Hepatocyte (in vitro differentiated cells): ENCODE data around the gene RGL3. TPM values are rescaled to one million over a fixed set of nuclear protein-coding genes. Genes with fewer than 3 reads are reported as not detected.

Experiments used
- DNase-seq: peaks from one replicate; pipeline ENCODE4 v3.0.0-alpha.2; 2016; ENCODE audit warnings: low spot score
- H2AFZ ChIP-seq: fragments of 200-600 bp; sonication (generic); 2 replicates; pipeline ENCODE4 v1.6.0; 2016; ENCODE audit warnings: antibody characterized with exemption, mild to moderate bottlenecking
- H3K27ac ChIP-seq: fragments of 200-600 bp; sonication (generic); 2 replicates; pipeline ENCODE4 v1.5.1; 2016; ENCODE audit warnings: mild to moderate bottlenecking
- H3K27me3 ChIP-seq: fragments of 200-600 bp; sonication (generic); 2 replicates; pipeline ENCODE4 v1.6.1; 2016
- H3K36me3 ChIP-seq: fragments of 200-600 bp; sonication (generic); replicated peaks from 2 replicates; pipeline ENCODE4 v1.5.1; 2016; ENCODE audit warnings: low read depth; ENCODE audit not compliant: insufficient read depth
- H3K4me1 ChIP-seq: fragments of 200-600 bp; sonication (generic); 2 replicates; pipeline ENCODE4 v1.5.1; 2016; ENCODE audit warnings: mild to moderate bottlenecking, moderate library complexity; ENCODE audit not compliant: insufficient read depth
- H3K4me2 ChIP-seq: fragments of 200-600 bp; sonication (generic); 2 replicates; pipeline ENCODE4 v1.6.0; 2016
- H3K4me3 ChIP-seq: fragments of 200-600 bp; sonication (generic); 2 replicates; pipeline ENCODE4 v1.5.1; 2016; ENCODE audit warnings: mild to moderate bottlenecking
- H3K79me2 ChIP-seq: fragments of 200-600 bp; sonication (generic); 2 replicates; pipeline ENCODE4 v1.6.0; 2017; ENCODE audit warnings: mild to moderate bottlenecking
- H3K9me2 ChIP-seq: fragments of 200-600 bp; sonication (generic); replicated peaks from 2 replicates; pipeline ENCODE4 v1.6.0; 2017; ENCODE audit warnings: mild to moderate bottlenecking; ENCODE audit not compliant: insufficient read depth
- H3K9me3 ChIP-seq: fragments of 200-600 bp; sonication (generic); 2 replicates; pipeline ENCODE4 v1.5.1; 2016; ENCODE audit warnings: low read depth, mild to moderate bottlenecking
- H4K20me1 ChIP-seq: fragments of 200-600 bp; sonication (generic); 2 replicates; pipeline ENCODE4 v1.6.0; 2016; ENCODE audit warnings: mild to moderate bottlenecking; ENCODE audit not compliant: insufficient read depth, poor library complexity, severe bottlenecking
- CTCF ChIP-seq: fragments of 200-600 bp; sonication (generic); IDR thresholded peaks from 2 replicates; pipeline ENCODE4 v1.5.1; 2016; ENCODE audit warnings: antibody characterized with exemption, mild to moderate bottlenecking; ENCODE audit not compliant: poor library complexity
- EZH2 ChIP-seq: fragments of 200-600 bp; sonication (generic); IDR thresholded peaks from 2 replicates; pipeline ENCODE4 v1.6.1; 2016; ENCODE audit warnings: antibody characterized with exemption, mild to moderate bottlenecking, borderline replicate concordance
- EZH2phosphoT487 ChIP-seq: fragments of 200-600 bp; sonication (generic); IDR thresholded peaks from one replicate; pipeline ENCODE4 v1.6.1; 2018; ENCODE audit warnings: antibody characterized with exemption, mild to moderate bottlenecking, low read depth, moderate library complexity; ENCODE audit not compliant: unreplicated experiment, severe bottlenecking
- WGBS: methylation state at CpG from one replicate; pipeline ENCODE4 v1.1.6; 2016; ENCODE audit warnings: low lambda C conversion rate; ENCODE audit errors: missing lambda C conversion rate; 5-methylcytosine and 5-hydroxymethylcytosine counted together
- polyA plus RNA-seq: library from polyadenylated mRNA; unstranded; fragments of >200 nt; fragmentation: Nextera tagmentation; extraction: Ambion mirVana; gene quantifications from 2 replicates; pipeline ENCODE4 v1.2.1, GENCODE V29; 2016
- total RNA-seq: library from RNA; depleted of rRNA; stranded (reverse); fragments of >200 nt; gene quantifications from 2 replicates; pipeline ENCODE4 v1.2.3, GENCODE V29; 2014

The RGL3 gene
- total and polyA plus RNA-seq, 2 experiments from 2014 or later, result 20.6 to 55.6 TPM

- TF ChIP-seq EZH2phosphoT487, result no peak
- TF ChIP-seq CTCF, result no peak
- Histone ChIP-seq H3K4me2 (peak overlapping the region; percentile 86), H3K79me2 (peaks cover 3% of the 10 kb centered on the region), H3K4me3 (no peak overlapping the region), H3K27me3 (peaks cover 5% of the 10 kb centered on the region), H3K27ac (peak overlapping the region; percentile 62), H3K9me3 (no peaks in the 10 kb centered on the region), H3K36me3 (no peaks in the 10 kb centered on the region), H4K20me1 (no peaks in the 10 kb centered on the region), H3K4me1 (peaks cover 21% of the 10 kb centered on the region), H3K9me2 (no peaks in the 10 kb centered on the region), H2AFZ (peak overlapping the region; percentile 67)
- peak; percentile 86 for DNase-seq
- WGBS, result 32% methylated on average over 29 of the region's 56 CpGs
Observed at GRCh38 chr19:11422163-11423065, 3.3 kb upstream of the RGL3 start.

- Histone ChIP-seq H4K20me1 (no peaks in the 10 kb centered on the region), H3K36me3 (no peaks in the 10 kb centered on the region), H3K9me3 (no peaks in the 10 kb centered on the region), H3K4me3 (no peak overlapping the region), H3K79me2 (peaks cover 6% of the 10 kb centered on the region), H3K27me3 (peaks cover 5% of the 10 kb centered on the region), H3K9me2 (no peaks in the 10 kb centered on the region), H3K27ac (peak overlapping the region; percentile 53), H3K4me1 (peaks cover 21% of the 10 kb centered on the region), H3K4me2 (peak overlapping the region; percentile 86), H2AFZ (peak overlapping the region; percentile 67)
- DNase-seq, result peak; percentile 69
- TF ChIP-seq EZH2phosphoT487, result no peak
- TF ChIP-seq EZH2, result no peak
- no peak for TF ChIP-seq CTCF
- 20% methylated on average over 34 of the region's 36 CpGs for WGBS
Observed at GRCh38 chr19:11421371-11422098, 2.4 kb upstream of the RGL3 start.

- no peaks in the 10 kb centered on the region for H3K9me2 ChIP-seq
- no peaks in the 10 kb centered on the region for H4K20me1 ChIP-seq
- peak overlapping the region; percentile 41 for H3K4me3 ChIP-seq
- DNase-seq, result peak; percentile 66
- H3K36me3 ChIP-seq, result no peaks in the 10 kb centered on the region
- TF ChIP-seq EZH2phosphoT487 (no peak), CTCF (no peak), EZH2 (no peak)
- H3K4me2 ChIP-seq, result peak overlapping the region; percentile 86
- 12% methylated on average over 39 of the region's 46 CpGs for WGBS
- peak overlapping the region; percentile 75 for H2AFZ ChIP-seq
- peak overlapping the region; percentile 53 for H3K27ac ChIP-seq
- peaks cover 21% of the 10 kb centered on the region for H3K4me1 ChIP-seq
- H3K79me2 ChIP-seq, result peaks cover 6% of the 10 kb centered on the region
- no peaks in the 10 kb centered on the region for H3K9me3 ChIP-seq
- H3K27me3 ChIP-seq, result peaks cover 5% of the 10 kb centered on the region
Observed at GRCh38 chr19:11420429-11421370, 1.6 kb upstream of the RGL3 start.
